Measurements from ENCODE around the gene ATP5MC3.

DNA sequence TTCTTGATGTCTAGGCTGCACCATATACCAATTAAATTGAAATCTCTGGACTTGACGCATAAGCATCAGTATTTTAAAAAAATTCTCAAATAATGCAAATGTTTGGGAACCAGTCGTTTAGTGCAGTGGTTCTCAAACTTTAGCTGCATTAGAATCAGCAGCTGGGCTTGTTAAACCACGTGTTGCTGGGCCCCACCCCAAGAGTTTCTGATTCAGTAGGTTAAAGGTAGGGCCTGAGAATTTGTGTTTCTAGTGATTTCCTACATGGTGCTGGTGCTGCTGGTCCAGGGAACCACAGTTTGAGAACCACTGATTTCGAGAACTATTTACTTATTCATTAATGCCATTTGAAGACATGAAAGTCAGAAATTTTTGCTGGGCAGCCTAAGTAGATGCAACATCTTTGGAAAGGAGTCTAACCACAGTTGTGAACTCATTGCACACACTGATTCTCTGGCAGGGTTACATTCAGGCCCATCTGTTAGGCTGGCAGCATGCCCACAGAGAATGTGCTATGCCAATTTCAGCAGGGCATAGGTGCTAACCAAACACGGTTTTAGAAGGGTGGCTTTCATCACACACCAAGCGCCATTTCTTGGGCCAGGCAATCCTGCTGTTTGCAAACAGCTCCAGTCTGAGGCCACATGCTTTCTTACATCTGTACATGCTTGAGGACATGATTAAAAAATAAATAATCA, 26.4 kb upstream of the ATP5MC3 start:
- TF ChIP-seq, protein P1, sequence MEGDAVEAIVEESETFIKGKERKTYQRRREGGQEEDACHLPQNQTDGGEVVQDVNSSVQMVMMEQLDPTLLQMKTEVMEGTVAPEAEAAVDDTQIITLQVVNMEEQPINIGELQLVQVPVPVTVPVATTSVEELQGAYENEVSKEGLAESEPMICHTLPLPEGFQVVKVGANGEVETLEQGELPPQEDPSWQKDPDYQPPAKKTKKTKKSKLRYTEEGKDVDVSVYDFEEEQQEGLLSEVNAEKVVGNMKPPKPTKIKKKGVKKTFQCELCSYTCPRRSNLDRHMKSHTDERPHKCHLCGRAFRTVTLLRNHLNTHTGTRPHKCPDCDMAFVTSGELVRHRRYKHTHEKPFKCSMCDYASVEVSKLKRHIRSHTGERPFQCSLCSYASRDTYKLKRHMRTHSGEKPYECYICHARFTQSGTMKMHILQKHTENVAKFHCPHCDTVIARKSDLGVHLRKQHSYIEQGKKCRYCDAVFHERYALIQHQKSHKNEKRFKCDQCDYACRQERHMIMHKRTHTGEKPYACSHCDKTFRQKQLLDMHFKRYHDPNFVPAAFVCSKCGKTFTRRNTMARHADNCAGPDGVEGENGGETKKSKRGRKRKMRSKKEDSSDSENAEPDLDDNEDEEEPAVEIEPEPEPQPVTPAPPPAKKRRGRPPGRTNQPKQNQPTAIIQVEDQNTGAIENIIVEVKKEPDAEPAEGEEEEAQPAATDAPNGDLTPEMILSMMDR (IDR thresholded peaks at IDR 0.05; ENCODE audit: low read length) = no peak
- TF ChIP-seq EZH2phosphoT487 (IDR thresholded peaks at IDR 0.05; ENCODE audit: low read length) = no peak
- no peak for TF ChIP-seq EZH2 (optimal IDR thresholded peaks at IDR 0.05; ENCODE audit: low read depth, low read length)

Measured in MM.1S (cell line).